HG03139 (cell line): ENCODE data around the gene RNF213.

ENCODE experiments used
- ATAC-seq: cut with Tn5 transposase; IDR thresholded peaks from one replicate; pipeline ENCODE4 v1.9.1; 2021; ENCODE audit not compliant: unreplicated experiment

RNF213 gene

GRCh38 chr17:80428363-80428762 lies 167.7 kb downstream of the RNF213 start:
- no peak for ATAC-seq

DNA sequence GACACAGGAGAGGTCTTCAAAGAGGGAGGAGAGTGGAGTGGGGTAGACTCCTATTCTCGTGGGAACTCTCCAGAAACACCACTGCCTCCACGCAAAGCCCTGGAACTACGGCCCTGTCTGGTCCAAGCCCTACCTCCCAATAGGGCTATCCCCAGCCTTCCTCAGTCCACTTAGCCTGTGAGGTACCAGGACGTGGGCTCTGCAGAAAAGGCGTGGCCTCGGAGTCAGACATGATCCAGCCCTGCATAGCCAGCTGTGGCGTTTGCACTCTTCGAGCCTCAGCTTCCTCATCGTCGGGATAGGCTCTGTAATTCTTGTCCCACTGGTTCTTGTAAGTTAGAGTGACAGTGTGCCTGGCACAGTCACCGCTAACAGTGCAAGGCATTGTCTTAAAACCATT lies 168.1 kb downstream of the RNF213 start:
- no peak for ATAC-seq

GRCh38 chr17:80429356-80430275 lies 169.0 kb downstream of the RNF213 start:
- no peak for ATAC-seq

- ATAC-seq = no peak
Observed at GRCh38 chr17:80430446-80431245, 170.0 kb downstream of the RNF213 start.

- ATAC-seq = no peak
Observed at GRCh38 chr17:80431246-80432195, 170.9 kb downstream of the RNF213 start.

- no peak for ATAC-seq
Observed at GRCh38 chr17:80432350-80432955, 171.8 kb downstream of the RNF213 start.

DNA sequence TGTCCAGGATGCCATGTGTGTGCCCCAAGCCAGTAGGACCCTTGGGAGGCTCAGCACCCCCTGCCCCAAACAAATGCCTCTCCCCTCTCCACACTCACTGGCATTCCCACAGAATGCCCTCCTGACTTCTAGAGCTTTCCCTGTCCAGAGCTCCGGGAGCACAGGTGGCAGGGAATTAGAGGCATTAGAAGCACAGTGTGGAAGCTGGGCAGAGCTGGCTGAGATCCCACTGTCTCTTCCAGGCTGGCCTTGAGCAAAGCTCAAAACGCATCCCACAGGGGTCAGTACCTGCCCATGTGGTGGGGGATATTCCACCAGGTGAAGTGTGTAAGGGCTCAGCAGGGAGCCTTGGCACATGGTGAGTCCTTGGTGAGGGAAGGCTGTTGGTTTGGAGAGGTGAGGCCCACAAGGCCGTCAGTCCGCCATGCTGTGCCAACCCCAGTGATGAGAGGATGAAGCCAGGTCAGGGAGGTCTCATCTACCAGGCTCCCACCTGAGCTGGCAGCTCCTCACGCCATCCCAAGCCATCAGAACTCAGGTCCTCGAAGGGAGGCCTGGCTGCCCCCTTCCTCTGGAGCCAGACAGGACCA lies 172.4 kb downstream of the RNF213 start:
- no peak for ATAC-seq

GRCh38 chr17:80433916-80434666 lies 173.4 kb downstream of the RNF213 start:
- ATAC-seq = no peak

- no peak for ATAC-seq
Observed at GRCh38 chr17:80437532-80437931, 176.9 kb downstream of the RNF213 start.

- ATAC-seq = no peak
Observed at GRCh38 chr17:80438806-80439205, 178.2 kb downstream of the RNF213 start.

GRCh38 chr17:80439499-80439898 lies 178.8 kb downstream of the RNF213 start:
- no peak for ATAC-seq

GRCh38 chr17:80441133-80441578 lies 180.5 kb downstream of the RNF213 start:
- ATAC-seq = no peak

DNA sequence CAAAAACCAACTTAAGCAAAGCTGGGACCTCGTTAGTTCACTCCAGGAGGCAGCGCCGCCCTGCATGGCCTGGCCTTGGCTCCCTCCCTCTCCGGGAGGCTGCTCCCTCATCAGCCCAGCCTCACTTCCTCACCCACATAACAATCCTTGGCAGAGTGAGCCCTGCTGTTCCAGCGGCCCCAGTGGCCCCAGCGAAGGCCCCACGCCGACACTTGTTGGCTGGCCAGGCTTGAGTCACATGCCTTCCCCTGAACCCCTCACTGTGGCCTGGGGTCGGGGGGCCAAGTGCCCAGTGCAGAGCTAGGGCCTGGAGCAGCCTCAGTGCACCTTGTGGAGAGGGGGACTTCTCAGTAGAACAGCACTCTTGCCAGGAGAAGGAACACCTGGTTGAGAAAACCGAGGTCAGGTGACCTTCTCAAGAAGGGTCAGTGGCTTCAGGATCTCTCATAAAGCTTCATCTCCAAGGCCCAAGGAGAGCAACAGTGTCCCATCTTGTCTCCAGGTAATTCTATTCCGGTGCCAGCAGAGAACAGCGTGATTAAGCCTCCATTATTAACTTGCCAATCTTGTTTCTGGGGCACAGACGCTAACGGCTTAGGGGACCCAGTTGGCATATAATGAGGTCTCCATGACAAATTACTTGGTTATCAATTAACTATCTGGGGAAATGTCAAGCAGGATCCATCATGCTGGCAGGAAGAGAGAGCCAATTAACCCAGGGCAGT lies 181.1 kb downstream of the RNF213 start:
- no peak for ATAC-seq

- ATAC-seq = no peak
Observed at GRCh38 chr17:80442323-80442659, 181.6 kb downstream of the RNF213 start.

- no peak for ATAC-seq
Observed at GRCh38 chr17:80442764-80443163, 182.1 kb downstream of the RNF213 start.

DNA sequence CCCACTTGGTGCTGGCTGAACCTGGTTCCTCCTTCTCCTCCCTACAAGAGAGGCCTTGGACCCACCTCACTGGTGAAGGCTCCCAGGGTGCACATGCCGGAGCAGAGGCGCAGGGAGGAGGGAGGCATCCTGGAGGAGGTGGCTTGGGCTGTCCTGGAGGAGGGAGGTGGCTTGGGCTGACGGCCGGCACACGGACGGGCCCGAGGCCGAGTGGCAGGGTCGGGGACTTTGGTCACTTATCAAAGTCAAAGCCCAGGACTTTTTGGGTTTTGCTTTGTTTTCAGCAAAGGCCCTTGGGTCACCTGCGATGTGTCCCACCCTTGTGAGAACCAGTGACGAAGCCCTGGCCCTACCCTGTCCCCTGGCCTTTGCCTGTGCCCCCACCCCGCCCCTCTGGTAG lies 182.8 kb downstream of the RNF213 start:
- no peak for ATAC-seq

DNA sequence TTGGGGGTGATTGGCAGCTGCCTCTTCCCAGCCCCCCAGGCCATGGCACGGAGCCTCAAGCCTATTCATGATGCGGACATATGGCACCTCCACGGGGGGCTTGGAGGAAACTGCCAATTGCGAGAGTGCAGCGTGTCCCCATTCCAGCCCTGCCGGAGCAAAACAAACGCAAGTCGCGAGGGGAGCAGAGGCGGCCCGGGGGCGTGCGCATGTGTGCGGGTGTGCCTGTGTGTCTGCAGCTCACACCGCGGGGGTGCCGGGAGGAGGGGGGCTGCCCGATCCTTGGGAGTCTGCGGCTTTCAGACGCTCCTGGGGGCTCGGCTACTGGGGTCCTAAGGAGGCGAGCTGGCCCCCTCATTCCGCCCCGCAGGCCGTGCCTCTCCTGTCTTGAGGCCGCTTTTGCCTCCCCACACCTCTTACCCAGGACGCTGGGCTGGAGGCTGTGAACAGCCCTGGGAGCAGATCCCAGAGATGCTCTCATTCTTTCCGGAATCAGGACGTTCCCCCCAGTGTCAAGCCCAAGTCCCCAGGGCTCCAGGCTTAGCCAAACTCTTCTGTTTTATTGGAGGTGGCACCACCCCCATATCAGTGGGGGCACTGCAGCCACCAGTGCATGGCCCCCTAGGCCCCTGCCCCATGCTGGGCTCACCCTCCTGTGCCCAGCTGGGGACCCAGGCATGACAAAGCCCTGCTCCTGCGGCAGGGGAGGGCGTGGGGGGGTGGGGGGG lies 183.4 kb downstream of the RNF213 start:
- no peak for ATAC-seq

DNA sequence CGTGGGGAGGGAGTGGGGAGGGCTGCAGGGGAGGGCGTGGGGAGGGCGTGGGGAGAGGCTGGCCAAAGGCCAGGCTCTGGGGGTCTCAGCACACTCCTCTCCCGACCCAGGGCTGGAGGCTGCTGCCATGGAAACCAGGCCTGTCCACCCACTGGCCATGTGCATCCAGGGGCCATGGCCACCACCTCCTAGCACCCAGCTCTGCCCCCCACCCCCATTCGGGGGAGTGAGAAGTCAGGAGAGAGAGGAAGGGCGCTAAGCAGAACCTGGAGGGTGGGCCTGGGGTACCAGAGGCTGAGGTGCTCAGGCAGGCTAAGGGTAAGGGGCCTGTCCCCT lies 184.0 kb downstream of the RNF213 start:
- ATAC-seq = no peak
